K562 (cell line): ENCODE measurements around the gene PCMTD2. TPM values are rescaled to one million over a fixed set of nuclear protein-coding genes. Genes with fewer than 3 reads are reported as not detected.

Experiments
- BCOR ChIP-seq: fragments of 450-650 bp; IDR thresholded peaks from 2 replicates; pipeline ENCODE4 v1.6.1; 2016
- BRCA1 ChIP-seq, 2 experiments: fragments of 450-650 bp in 1 of 2; sonication (generic) in 1 of 2; formaldehyde crosslinking in 1 of 2; IDR thresholded peaks; 2 replicates each; pipeline versions ENCODE4 v1.5.0 to v1.6.1; 2017 to 2020; ENCODE audit warnings: mild to moderate bottlenecking in 1 of 2, missing genetic modification reagents in 1 of 2
- ELF2 ChIP-seq: fragments of 250-450 bp; sonication (Bioruptor Pico); IDR thresholded peaks from 2 replicates; pipeline ENCODE4 v1.5.0; 2021; ENCODE audit warnings: mild to moderate bottlenecking
- GATA2 ChIP-seq: sonication (generic); formaldehyde crosslinking; IDR thresholded peaks from 2 replicates; pipeline ENCODE4 v1.4.0; 2020; ENCODE audit warnings: mild to moderate bottlenecking, missing genetic modification reagents
- NFE2 ChIP-seq: IDR thresholded peaks from 2 replicates; pipeline ENCODE4 v1.6.1; 2014; ENCODE audit warnings: antibody characterized with exemption, low read depth
- NFIC ChIP-seq: fragments of 450-650 bp; IDR thresholded peaks from 2 replicates; pipeline ENCODE4 v1.6.1; 2017; ENCODE audit warnings: mild to moderate bottlenecking, inconsistent platforms
- PHB ChIP-seq: fragments of 250-450 bp; sonication (Bioruptor Pico); IDR thresholded peaks from 2 replicates; pipeline ENCODE4 v1.5.0; 2021
- RBM15 ChIP-seq: fragments of 200-400 bp; formaldehyde crosslinking; IDR thresholded peaks from 2 replicates; pipeline ENCODE4 v1.6.1; 2018; ENCODE audit warnings: mild to moderate bottlenecking, low read length, moderate library complexity; ENCODE audit not compliant: insufficient read depth
- SAP30 ChIP-seq: fragments of 200-600 bp; sonication (generic); IDR thresholded peaks from 2 replicates; pipeline ENCODE4 v1.6.1; 2012; ENCODE audit warnings: borderline replicate concordance, low read depth, mild to moderate bottlenecking, moderate library complexity, low read length, control low read depth, inconsistent platforms; ENCODE audit not compliant: insufficient read depth, poor library complexity, severe bottlenecking
- SLC30A9 ChIP-seq: fragments of 250-450 bp; sonication (Bioruptor Pico); IDR thresholded peaks from 2 replicates; pipeline ENCODE4 v1.8.0; 2022; ENCODE audit warnings: mild to moderate bottlenecking, moderate library complexity
- SRSF3 ChIP-seq: fragments of 200-400 bp; formaldehyde crosslinking; IDR thresholded peaks from 2 replicates; pipeline ENCODE4 v1.6.1; 2016; ENCODE audit warnings: mild to moderate bottlenecking, low read length, moderate library complexity; ENCODE audit not compliant: insufficient read depth
- ZBED1 ChIP-seq: IDR thresholded peaks from 2 replicates; pipeline ENCODE4 v1.6.1; 2014
- ZNF274 ChIP-seq: IDR thresholded peaks from 2 replicates; pipeline ENCODE4 v1.6.1; 2011; ENCODE audit warnings: low read depth, mild to moderate bottlenecking, low read length, moderate library complexity, borderline replicate concordance
- ZNF695 ChIP-seq: fragments of 450-650 bp; formaldehyde crosslinking; IDR thresholded peaks from 2 replicates; pipeline ENCODE4 v1.4.0; 2020; ENCODE audit warnings: mild to moderate bottlenecking, moderate library complexity
- polyA plus RNA-seq, 8 experiments: library from polyadenylated mRNA; depleted of rRNA in 4 of 8; stranded (reverse) in 5 of 8; unstranded in 3 of 8; fragments of >200 nt; fragmentation: Nextera tagmentation in 2 of 8; fragmentation: Illumina TruSeq in 1 of 8; extraction: Ambion mirVana in 2 of 8; extraction: Trizol in 1 of 8; gene quantifications; 2 replicates each; pipeline versions ENCODE4 v1.2.1 to v1.2.3, GENCODE V29; 2011 to 2014; ENCODE audit warnings: inconsistent platforms in 1 of 8, missing spikeins in 1 of 8
- total RNA-seq, 7 experiments: library from RNA; depleted of rRNA in 6 of 7; stranded (reverse); fragments of >200 nt in 6 of 7; fragmentation: Illumina TruSeq in 2 of 7; extraction: Trizol in 2 of 7; gene quantifications; 2 replicates each; pipeline versions ENCODE4 v1.2.1 to v1.2.3, GENCODE V29; 2011 to 2021; ENCODE audit warnings: low replicate concordance in 1 of 7
- TF ChIP-seq, protein P1 (sequence below): sonication (generic); formaldehyde crosslinking; IDR thresholded peaks from 2 replicates; pipeline ENCODE4 v1.8.0; 2022; ENCODE audit warnings: mild to moderate bottlenecking, missing genetic modification reagents
- TF ChIP-seq, protein P2 (sequence below): fragments of 250-450 bp; sonication (Bioruptor Pico); IDR thresholded peaks from 2 replicates; pipeline ENCODE4 v1.8.0; 2022; ENCODE audit warnings: moderate library complexity, mild to moderate bottlenecking, inconsistent platforms
- TF ChIP-seq, protein P3 (sequence below): fragments of 250-450 bp; sonication (Bioruptor Pico); IDR thresholded peaks from 2 replicates; pipeline ENCODE4 v1.8.0; 2021; ENCODE audit warnings: borderline replicate concordance, mild to moderate bottlenecking, moderate library complexity; ENCODE audit not compliant: poor library complexity, severe bottlenecking
- TF ChIP-seq, protein P4 (sequence below): fragments of 450-650 bp; formaldehyde crosslinking; IDR thresholded peaks from 2 replicates; pipeline ENCODE4 v1.4.0; 2020; ENCODE audit warnings: mild to moderate bottlenecking, moderate library complexity
- TF ChIP-seq, protein P5 (sequence below): fragments of 250-450 bp; sonication (Bioruptor Pico); IDR thresholded peaks from 2 replicates; pipeline ENCODE4 v1.5.0; 2020; ENCODE audit warnings: mild to moderate bottlenecking
- TF ChIP-seq, protein P6 (sequence below): fragments of 450-650 bp; IDR thresholded peaks from 2 replicates; pipeline ENCODE4 v1.6.1; 2016; ENCODE audit warnings: borderline replicate concordance

Gene PCMTD2
- total and polyA plus RNA-seq, 9 of the 15 experiments (the other 6 are each of a cell fraction or from before 2014, with no cell fraction given), result 11.3 to 49.3 (median 28.4) TPM

DNA sequence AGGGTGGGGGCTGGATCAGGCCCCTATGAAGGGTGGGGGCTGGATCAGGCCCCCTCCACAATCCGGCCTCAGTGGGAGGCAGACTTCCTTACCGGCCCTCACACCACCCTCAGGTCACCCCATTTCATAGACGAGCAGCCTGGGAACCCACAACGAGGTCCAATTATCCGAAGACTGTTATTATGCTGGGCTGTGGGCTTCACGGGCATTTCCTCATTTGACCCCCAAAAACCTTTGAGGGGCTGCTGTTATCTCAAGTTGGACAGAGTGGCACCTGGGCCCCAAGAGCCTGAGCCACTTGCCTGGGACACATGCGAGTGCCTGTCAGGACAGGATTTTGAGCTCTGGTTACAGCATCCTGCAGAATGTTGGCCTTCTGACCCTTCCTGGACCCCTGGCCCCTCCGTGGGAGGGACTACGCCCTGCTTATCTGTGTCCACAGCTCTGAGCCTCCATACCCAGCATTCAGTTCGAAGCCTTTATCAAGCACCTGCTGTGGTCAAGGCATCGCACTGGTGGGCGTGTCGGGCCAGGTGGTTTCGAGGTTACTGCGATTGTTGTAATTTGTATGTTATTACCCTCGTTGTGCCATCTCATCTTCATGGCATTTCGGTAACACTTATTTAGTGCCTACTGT, 34.5 kb upstream of the PCMTD2 start (continued):
- TF ChIP-seq, protein P1, sequence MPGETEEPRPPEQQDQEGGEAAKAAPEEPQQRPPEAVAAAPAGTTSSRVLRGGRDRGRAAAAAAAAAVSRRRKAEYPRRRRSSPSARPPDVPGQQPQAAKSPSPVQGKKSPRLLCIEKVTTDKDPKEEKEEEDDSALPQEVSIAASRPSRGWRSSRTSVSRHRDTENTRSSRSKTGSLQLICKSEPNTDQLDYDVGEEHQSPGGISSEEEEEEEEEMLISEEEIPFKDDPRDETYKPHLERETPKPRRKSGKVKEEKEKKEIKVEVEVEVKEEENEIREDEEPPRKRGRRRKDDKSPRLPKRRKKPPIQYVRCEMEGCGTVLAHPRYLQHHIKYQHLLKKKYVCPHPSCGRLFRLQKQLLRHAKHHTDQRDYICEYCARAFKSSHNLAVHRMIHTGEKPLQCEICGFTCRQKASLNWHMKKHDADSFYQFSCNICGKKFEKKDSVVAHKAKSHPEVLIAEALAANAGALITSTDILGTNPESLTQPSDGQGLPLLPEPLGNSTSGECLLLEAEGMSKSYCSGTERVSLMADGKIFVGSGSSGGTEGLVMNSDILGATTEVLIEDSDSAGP (CRISPR knock-in tag), result no peak
- TF ChIP-seq, protein P2, sequence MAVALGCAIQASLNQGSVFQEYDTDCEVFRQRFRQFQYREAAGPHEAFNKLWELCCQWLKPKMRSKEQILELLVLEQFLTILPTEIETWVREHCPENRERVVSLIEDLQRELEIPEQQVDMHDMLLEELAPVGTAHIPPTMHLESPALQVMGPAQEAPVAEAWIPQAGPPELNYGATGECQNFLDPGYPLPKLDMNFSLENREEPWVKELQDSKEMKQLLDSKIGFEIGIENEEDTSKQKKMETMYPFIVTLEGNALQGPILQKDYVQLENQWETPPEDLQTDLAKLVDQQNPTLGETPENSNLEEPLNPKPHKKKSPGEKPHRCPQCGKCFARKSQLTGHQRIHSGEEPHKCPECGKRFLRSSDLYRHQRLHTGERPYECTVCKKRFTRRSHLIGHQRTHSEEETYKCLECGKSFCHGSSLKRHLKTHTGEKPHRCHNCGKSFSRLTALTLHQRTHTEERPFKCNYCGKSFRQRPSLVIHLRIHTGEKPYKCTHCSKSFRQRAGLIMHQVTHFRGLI (CRISPR knock-in tag), result peak; percentile 35; the same call in 1 of the 2 replicates
- TF ChIP-seq, protein P3, sequence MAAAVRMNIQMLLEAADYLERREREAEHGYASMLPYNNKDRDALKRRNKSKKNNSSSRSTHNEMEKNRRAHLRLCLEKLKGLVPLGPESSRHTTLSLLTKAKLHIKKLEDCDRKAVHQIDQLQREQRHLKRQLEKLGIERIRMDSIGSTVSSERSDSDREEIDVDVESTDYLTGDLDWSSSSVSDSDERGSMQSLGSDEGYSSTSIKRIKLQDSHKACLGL, result no peak
- TF ChIP-seq, protein P4, sequence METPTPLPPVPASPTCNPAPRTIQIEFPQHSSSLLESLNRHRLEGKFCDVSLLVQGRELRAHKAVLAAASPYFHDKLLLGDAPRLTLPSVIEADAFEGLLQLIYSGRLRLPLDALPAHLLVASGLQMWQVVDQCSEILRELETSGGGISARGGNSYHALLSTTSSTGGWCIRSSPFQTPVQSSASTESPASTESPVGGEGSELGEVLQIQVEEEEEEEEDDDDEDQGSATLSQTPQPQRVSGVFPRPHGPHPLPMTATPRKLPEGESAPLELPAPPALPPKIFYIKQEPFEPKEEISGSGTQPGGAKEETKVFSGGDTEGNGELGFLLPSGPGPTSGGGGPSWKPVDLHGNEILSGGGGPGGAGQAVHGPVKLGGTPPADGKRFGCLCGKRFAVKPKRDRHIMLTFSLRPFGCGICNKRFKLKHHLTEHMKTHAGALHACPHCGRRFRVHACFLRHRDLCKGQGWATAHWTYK (CRISPR knock-in tag), result no peak; the same call in 1 of the 2 replicates
- TF ChIP-seq ZBED1 (peak; percentile 90), SAP30 (no peak), BRCA1 (IDR thresholded peaks at IDR 0.05) (no peak), BRCA1 (CRISPR knock-in tag; IDR thresholded peaks at IDR 0.05) (no peak), BCOR (peak; percentile 94), ZNF274 (peak; percentile 86), PHB (no peak), ZNF695 (CRISPR knock-in tag) (no peak), GATA2 (CRISPR knock-in tag) (peak; percentile 97), ELF2 (CRISPR knock-in tag) (no peak), SLC30A9 (no peak), SRSF3 (no peak), RBM15 (no peak), NFE2 (peak; percentile 15; the same call in 1 of the 2 replicates), NFIC (peak; percentile 94)
- TF ChIP-seq, protein P5, sequence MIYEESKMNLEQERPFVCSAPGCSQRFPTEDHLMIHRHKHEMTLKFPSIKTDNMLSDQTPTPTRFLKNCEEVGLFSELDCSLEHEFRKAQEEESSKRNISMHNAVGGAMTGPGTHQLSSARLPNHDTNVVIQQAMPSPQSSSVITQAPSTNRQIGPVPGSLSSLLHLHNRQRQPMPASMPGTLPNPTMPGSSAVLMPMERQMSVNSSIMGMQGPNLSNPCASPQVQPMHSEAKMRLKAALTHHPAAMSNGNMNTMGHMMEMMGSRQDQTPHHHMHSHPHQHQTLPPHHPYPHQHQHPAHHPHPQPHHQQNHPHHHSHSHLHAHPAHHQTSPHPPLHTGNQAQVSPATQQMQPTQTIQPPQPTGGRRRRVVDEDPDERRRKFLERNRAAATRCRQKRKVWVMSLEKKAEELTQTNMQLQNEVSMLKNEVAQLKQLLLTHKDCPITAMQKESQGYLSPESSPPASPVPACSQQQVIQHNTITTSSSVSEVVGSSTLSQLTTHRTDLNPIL, result no peak
- TF ChIP-seq, protein P6, sequence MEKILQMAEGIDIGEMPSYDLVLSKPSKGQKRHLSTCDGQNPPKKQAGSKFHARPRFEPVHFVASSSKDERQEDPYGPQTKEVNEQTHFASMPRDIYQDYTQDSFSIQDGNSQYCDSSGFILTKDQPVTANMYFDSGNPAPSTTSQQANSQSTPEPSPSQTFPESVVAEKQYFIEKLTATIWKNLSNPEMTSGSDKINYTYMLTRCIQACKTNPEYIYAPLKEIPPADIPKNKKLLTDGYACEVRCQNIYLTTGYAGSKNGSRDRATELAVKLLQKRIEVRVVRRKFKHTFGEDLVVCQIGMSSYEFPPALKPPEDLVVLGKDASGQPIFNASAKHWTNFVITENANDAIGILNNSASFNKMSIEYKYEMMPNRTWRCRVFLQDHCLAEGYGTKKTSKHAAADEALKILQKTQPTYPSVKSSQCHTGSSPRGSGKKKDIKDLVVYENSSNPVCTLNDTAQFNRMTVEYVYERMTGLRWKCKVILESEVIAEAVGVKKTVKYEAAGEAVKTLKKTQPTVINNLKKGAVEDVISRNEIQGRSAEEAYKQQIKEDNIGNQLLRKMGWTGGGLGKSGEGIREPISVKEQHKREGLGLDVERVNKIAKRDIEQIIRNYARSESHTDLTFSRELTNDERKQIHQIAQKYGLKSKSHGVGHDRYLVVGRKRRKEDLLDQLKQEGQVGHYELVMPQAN, result no peak
